Body of pancreas (tissue), 4 donors: ENCODE measurements around the gene TLE1. TPM values are rescaled to one million over a fixed set of nuclear protein-coding genes. Genes with fewer than 3 reads are reported as not detected.

Experiments
- ATAC-seq: fragments of 150-250 bp; one replicate; pipeline ENCODE4 v1.9.1; 2016
- DNase-seq, 4 donors: peaks; one replicate each; pipeline ENCODE4 v3.0.0-alpha.2; 2019
- H3K27ac ChIP-seq, 4 donors: fragments of 200-600 bp; sonication (generic); 1 replicate in 3 of 4; 2 replicates in 1 of 4; pipeline versions ENCODE4 v1.5.1 to v1.6.1; 2016 to 2019; ENCODE audit warnings: mild to moderate bottlenecking in 1 of 4, mixed read lengths in 1 of 4, moderate library complexity in 1 of 4
- H3K27me3 ChIP-seq, 2 donors: fragments of 200-600 bp; sonication (generic); one replicate each; pipeline ENCODE4 v1.6.0; 2016; ENCODE audit warnings: mild to moderate bottlenecking in 1 of 2
- H3K36me3 ChIP-seq, 2 donors: fragments of 200-600 bp; sonication (generic); replicated peaks in 1 of 2; 2 replicates each; pipeline ENCODE4 v1.5.1; 2016; ENCODE audit warnings: low read depth in 2 of 2; ENCODE audit not compliant: insufficient read depth in 1 of 2
- H3K4me1 ChIP-seq: fragments of 200-600 bp; sonication (generic); one replicate; pipeline ENCODE4 v1.6.0; 2016
- H3K4me3 ChIP-seq, 2 donors: fragments of 200-600 bp; sonication (generic); 1 replicate in 1 of 2; 2 replicates in 1 of 2; pipeline ENCODE4 v1.5.1; 2016 to 2019
- H3K9me3 ChIP-seq, 3 donors: fragments of 200-600 bp; sonication (generic); 1 replicate in 2 of 3; 2 replicates in 1 of 3; pipeline ENCODE4 v1.5.1; 2016
- POLR2A ChIP-seq, 3 donors: fragments of 450-650 bp; IDR thresholded peaks; one replicate each; pipeline ENCODE4 v1.6.1; 2016; ENCODE audit warnings: antibody characterized with exemption in 3 of 3, mild to moderate bottlenecking in 2 of 3
- WGBS, 2 donors: methylation state at CpG; one replicate each; pipeline ENCODE4 v1.1.5; 2017; 5-methylcytosine and 5-hydroxymethylcytosine counted together
- intact Hi-C: fragments of 100-400 bp; cut with DNase I; formaldehyde crosslinking; loops from one replicate; pipeline ENCODE4 v1.15.1; 2023
- total RNA-seq, 2 donors: library from RNA; depleted of rRNA; stranded (reverse); fragments of >200 nt; gene quantifications; one replicate each; pipeline ENCODE4 v1.1.0, GENCODE V29; 2016
- TF ChIP-seq, protein P1 (sequence below), 7 experiments: fragments of 450-650 bp in 4 of 7; fragments of 200-600 bp in 3 of 7; sonication (generic) in 3 of 7; IDR thresholded peaks; one replicate each; pipeline ENCODE4 v1.5.1; 2016 to 2019; ENCODE audit warnings: antibody characterized with exemption in 7 of 7

Gene TLE1
- total RNA-seq, 2 donors from 2014 or later: 49.5 to 58.3 TPM

GRCh38 chr9:81637276-81637675, 52.1 kb downstream of the TLE1 start:
- H3K27me3 ChIP-seq: no peaks in the 10 kb centered on the region
- no peak for TF ChIP-seq POLR2A (IDR thresholded peaks at IDR 0.05)
- TF ChIP-seq, protein P1, sequence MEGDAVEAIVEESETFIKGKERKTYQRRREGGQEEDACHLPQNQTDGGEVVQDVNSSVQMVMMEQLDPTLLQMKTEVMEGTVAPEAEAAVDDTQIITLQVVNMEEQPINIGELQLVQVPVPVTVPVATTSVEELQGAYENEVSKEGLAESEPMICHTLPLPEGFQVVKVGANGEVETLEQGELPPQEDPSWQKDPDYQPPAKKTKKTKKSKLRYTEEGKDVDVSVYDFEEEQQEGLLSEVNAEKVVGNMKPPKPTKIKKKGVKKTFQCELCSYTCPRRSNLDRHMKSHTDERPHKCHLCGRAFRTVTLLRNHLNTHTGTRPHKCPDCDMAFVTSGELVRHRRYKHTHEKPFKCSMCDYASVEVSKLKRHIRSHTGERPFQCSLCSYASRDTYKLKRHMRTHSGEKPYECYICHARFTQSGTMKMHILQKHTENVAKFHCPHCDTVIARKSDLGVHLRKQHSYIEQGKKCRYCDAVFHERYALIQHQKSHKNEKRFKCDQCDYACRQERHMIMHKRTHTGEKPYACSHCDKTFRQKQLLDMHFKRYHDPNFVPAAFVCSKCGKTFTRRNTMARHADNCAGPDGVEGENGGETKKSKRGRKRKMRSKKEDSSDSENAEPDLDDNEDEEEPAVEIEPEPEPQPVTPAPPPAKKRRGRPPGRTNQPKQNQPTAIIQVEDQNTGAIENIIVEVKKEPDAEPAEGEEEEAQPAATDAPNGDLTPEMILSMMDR (IDR thresholded peaks at IDR 0.05): no peak
- H3K4me3 ChIP-seq: no peak overlapping the region
- peaks cover 0 to 5% of the 10 kb centered on the region in 2 donors for H3K36me3 ChIP-seq
- H3K27ac ChIP-seq: no peak overlapping the region
- ATAC-seq (no peak), DNase-seq (no peak)
- WGBS, 2 donors: 100% methylated on average over 1 of the region's 1 CpG
- intact Hi-C loops: no loop called here
- no peaks in the 10 kb centered on the region for H3K4me1 ChIP-seq
- no peaks in the 10 kb centered on the region for H3K9me3 ChIP-seq

GRCh38 chr9:81636255-81636599, 53.1 kb downstream of the TLE1 start:
- intact Hi-C loops: no loop called here
- no peaks in the 10 kb centered on the region for H3K27me3 ChIP-seq
- no peak overlapping the region for H3K4me3 ChIP-seq
- H3K4me1 ChIP-seq: no peaks in the 10 kb centered on the region
- H3K27ac ChIP-seq: no peak overlapping the region
- TF ChIP-seq, protein P1 (IDR thresholded peaks at IDR 0.05): no peak
- TF ChIP-seq POLR2A (IDR thresholded peaks at IDR 0.05): no peak
- H3K36me3 ChIP-seq: peaks cover 0 to 5% of the 10 kb centered on the region in 2 donors
- WGBS, 2 donors: 89 to 92% methylated on average over 3 of the region's 3 CpGs
- no peak for ATAC-seq
- DNase-seq: no peak
- no peaks in the 10 kb centered on the region for H3K9me3 ChIP-seq

GRCh38 chr9:81635521-81636254, 53.7 kb downstream of the TLE1 start:
- Histone ChIP-seq H3K9me3 (no peaks in the 10 kb centered on the region), H3K27ac (no peak overlapping the region), H3K4me1 (no peaks in the 10 kb centered on the region), H3K4me3 (no peak overlapping the region), H3K36me3 (peaks cover 0 to 5% of the 10 kb centered on the region in 2 donors), H3K27me3 (no peaks in the 10 kb centered on the region)
- WGBS, 2 donors: 96% methylated on average over 1 of the region's 1 CpG
- DNase-seq (no peak), ATAC-seq (no peak)
- no peak for TF ChIP-seq POLR2A (IDR thresholded peaks at IDR 0.05)
- TF ChIP-seq, protein P1 (IDR thresholded peaks at IDR 0.05): no peak
- intact Hi-C loops: no loop called here

DNA sequence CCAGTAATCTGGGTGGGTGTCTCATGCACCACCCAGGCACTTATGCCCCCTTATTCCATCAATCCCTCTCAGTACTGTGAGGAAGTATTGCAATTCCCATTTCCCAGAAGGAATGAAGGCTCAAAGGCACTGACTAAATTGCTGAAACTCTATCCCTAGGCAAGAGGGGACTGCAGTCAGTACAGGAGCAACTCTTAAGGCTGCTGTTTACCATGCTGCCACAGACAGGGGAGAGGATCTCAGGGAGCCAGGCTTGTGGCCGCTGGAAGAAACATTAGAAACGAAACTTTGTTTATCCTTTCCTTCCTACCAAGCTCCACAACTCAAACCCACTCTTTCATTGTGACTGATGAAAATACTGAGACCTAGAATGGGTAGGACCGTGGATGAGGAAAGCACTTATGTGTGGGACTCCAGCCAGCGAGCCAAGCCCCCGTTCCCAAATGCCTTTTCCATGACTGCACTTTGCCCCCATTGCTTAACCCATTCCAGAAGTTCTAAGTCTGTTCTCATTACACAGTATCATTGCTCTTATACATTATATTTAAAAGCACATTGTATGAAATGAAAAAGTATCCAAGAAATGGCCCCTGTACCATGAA, 54.3 kb downstream of the TLE1 start:
- no peaks in the 10 kb centered on the region for H3K9me3 ChIP-seq
- WGBS, 2 donors: 77% methylated on average over 5 of the region's 5 CpGs

More for the DNA sequence above, 54.3 kb downstream of the TLE1 start:
- H3K27ac ChIP-seq: no peak overlapping the region
- H3K36me3 ChIP-seq: peaks cover 0 to 5% of the 10 kb centered on the region in 2 donors
- no peak for TF ChIP-seq POLR2A (IDR thresholded peaks at IDR 0.05)
- TF ChIP-seq, protein P1 (IDR thresholded peaks at IDR 0.05): no peak
- no peak for ATAC-seq
- no peak overlapping the region for H3K4me3 ChIP-seq
- no peaks in the 10 kb centered on the region for H3K4me1 ChIP-seq
- DNase-seq: no peak
- no peaks in the 10 kb centered on the region for H3K27me3 ChIP-seq
- intact Hi-C loops: no loop called here
